ENCODE results near the gene NIPA2.
"Not testable (repeated sequence)": the region's sequence is repeated elsewhere in the genome, so short reads cannot be mapped to it uniquely, and the experiment has no call there.

The NIPA2 gene

DNA sequence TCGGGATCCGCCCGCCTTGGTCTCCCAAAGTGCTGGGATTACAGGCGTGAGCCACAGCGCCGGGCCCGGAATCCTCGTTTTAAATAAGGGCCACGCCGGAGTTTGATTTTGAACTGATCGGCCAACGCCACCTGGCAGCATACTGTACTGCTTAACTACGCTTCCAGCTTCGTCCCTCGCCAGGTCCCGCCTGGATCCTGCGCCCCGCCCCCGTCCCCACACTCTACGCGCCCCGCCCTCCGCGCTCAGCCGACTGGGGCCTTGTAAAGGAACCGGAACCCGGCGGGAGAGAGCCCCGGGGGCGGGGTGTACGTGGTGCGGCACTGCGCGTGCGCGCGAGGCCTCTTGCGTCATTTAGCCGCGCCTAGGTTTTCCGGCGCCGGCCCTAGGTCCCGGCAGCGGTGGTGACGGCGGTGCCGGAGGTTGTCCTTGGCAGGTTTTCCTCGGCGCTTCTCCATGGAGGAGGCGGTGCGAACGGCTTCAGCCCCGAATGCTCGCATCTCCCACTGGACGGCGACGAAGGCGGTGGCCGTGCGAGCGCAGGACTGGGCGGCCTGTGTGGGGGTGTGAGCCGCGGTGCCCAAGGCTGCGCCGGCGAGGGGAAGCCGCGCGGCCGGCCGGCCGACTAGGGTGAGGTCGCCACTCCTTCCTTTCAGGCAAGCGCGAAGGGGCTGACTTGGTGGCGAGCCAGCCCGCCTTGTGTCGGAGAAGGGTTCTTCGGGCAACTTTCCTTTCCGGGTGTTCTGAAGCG, at the start of gene NIPA2:
TSS of gene NIPA2 (plus strand) at position 375 of the 751 bp plus-strand sequence. CDS start 13,066 bp downstream, outside the sequence.
- DNase-seq, result peak; percentile 98

DNA sequence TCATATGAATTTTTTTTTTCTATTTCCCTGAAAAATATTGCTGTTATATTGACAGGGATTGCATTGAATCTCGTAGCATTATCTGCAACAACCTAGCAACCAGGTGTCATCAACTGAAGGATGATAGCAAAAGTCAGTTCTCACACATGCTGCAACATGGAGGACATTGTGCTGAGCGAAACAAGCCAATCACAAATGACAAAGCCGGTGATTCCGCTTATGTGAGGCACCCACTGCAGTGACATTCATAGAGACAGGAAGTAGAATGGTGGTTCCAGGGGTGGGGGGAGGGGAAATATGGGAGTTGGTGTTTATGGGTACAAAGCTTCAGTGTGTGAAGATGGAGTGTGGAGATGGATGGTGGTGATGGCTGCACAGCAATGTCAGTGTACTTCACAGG, 44.4 kb upstream of the NIPA2 start:
- no peak for DNase-seq

DNA sequence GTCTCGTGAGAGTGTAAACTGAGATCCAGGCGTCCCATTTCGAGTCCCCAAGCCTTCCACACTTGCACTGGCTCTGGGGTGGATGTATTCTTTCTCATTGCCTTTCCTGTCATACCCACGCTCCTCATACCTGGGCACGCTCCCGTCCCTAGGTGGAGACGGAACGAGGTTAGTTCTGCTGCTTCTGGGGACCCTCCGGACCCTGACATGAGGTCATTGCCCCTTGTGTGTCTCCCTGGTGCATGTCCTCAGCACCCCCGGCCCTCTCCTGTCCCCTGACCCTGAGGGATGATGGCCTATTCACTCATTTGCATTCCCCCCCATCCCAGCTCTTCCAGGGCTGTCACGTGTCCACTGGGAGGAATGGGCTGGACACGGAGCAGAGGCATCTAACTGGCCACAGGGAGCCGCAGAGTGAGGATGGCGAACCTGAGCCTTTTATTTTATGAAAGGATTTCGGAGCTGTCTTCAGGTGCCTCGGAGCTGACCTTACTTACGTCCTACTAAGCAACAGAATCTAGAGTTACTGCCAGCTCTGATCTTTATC, 43.8 kb upstream of the NIPA2 start:
- DNase-seq, result no peak

DNA sequence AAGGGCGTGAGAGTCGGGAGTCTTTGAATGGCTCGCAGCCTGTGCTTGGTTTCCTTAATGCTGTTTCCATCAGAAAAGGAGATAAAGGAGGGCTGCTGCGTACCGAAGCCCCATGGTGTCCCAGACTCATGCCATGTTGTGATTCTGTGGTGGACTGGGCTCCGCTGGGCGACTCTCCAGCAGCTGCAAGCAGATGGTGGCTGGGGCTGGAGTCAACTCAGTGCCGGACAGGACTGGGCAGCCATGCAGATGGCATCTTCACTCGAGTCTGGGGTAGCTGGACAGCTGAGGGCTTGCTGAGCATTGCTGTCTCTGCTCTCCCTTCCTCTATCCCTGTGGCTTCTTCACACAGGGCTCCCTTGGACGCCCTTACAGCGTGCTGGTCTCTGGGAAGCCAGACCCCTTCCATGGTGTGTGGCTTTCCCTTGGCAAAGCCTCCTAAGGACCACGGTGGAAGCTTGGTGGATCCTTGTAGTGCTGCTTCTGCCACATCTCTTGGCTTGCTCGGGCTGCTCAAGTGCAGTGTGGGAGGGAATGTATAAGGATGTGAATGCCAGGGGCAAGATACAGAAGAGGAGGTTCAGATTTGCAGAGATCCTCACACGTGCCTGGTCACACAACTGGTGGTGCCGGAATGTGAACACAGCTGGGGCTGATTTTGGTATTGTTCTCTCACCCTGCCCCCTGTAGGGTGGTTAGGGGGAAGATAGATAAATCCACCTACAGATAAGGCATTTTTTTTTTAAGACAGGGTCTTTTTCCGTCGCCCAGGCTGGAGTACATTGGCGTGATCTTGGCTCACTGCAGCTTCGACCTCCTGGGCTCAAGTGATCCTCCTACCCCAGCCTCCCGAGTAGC, 43.0 kb upstream of the NIPA2 start:
- no peak for DNase-seq

DNA sequence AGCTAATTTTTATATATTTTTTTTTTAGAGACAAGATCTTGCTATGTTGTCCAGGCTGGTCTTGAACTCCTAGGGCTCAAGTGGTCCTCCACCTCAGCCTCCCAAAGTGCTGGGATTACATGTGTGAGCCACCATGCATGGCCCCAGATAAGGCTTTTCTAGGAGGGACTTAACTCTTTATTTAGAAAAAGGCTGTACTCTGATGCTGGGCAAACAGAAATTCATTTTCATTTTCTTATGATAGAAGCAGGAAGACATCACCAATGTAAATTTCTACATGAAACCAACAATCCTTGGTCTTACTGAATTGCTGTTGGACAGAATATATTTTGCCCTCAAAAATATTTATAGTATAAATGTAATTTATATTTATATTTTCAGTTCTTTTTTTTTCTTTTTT, 42.4 kb upstream of the NIPA2 start:
- DNase-seq, result no peak

DNA sequence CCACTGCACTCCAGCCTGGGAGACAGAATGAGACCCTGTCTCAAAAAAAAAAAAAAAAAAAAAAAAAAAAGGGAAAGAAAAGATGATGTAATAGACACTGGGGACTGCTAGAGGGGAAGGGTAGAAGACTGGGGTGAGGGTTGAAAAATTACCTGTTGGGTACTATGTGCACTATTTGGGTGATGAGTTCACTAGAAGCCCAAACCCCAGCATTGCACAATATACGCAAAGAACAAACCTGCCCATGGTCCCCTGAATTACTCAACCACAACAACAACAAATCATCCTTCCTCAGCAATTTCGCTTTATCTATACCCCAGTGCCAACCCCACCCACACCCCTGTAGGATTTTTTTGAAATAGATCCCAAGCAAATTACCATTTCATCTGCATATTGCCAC, 38.6 kb upstream of the NIPA2 start:
- no peak for DNase-seq

DNA sequence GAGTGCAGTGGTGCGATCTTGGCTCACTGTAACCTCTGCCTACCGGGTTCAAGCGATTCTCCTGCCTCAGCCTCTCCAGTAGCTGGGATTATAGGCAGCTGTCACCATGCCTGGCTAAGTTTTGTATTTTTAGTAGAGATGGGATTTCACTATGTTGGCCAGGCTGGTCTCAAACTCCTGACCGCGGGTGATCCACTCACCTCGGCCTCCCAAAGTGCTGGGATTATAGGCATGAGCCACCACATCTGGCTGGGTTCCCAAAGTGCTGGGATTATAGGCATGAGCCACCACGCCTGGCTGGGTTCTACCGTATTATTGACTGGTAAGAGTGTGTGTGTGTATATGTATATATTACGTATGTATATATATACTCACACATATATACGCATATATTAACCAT, 35.5 kb upstream of the NIPA2 start:
- DNase-seq, result not testable (repeated sequence)

DNA sequence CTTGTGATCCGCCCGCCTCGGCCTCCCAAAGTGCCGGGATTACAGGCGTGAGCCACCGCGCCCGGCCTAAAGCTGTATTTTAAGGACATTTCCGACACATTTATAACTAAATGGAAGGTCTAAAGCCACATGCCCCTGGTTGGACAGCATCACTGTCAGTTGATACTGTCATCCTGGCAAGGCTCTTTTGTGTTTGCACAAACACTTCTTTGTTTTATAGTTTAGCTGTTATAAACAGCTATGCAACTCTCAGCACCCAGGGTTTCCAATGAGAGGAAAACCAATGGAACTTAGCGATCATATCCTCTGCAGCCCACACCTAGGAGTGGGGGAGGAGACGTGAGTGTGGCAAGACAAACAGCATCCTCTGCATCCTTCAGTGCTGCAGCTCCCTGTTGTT, 32.3 kb upstream of the NIPA2 start:
- DNase-seq, result peak; percentile 71

DNA sequence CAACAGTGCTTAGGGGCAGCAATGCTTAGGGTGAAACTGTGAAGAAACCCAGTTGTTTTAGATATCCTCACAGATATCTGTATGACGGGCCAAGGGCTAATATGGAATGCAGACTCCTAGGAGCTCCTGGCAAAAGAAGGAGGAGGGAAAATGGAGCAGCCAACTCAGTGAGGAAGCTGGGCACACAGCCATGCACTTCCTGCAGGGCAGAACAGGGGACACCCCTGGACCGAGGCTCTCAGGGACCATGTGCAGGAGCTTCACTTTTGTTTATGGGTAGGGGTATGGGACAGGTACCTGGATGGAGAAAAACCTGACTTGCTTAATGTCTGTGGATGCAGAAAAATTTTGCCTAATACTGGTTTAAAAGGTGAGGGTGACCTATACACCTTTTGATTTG, 31.8 kb upstream of the NIPA2 start:
- no peak for DNase-seq

DNA sequence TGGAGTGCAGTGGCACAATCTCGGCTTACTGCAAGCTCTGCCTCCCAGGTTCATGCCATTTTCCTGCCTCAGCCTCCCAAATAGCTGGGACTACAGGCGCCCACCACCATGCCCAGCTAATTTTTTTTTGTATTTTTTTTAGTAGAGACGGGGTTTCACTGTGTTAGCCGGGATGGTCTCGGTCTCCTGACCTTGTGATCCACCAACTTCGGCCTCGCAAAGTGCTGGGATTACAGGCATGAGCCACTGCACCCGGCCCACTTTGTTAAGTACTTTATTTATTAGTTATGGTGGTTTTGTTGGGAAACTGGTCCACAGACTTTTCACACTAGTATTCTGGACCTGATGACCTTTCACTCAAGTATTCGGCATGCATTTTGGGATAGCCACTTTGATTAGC, 30.6 kb upstream of the NIPA2 start:
- DNase-seq, result not testable (repeated sequence)

DNA sequence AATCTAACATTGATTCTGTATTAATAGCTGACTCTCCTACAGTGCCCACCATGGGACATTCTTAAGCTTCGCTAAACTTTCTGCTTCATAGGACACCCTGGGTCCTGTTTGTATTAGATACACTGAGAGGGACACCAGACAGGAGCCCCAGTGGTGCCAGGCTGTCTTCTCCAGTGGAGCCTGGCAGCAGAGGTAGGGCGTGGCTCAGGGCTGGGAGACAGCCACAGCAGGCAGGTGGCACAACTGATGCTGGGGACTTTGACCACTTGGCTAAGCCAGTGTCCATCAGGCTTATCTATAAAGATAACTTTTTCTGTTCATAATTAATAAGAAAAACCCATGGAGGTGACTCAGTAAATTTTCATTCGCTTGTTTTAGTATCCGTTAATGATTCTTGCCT, 30.2 kb upstream of the NIPA2 start:
- DNase-seq, result no peak

DNA sequence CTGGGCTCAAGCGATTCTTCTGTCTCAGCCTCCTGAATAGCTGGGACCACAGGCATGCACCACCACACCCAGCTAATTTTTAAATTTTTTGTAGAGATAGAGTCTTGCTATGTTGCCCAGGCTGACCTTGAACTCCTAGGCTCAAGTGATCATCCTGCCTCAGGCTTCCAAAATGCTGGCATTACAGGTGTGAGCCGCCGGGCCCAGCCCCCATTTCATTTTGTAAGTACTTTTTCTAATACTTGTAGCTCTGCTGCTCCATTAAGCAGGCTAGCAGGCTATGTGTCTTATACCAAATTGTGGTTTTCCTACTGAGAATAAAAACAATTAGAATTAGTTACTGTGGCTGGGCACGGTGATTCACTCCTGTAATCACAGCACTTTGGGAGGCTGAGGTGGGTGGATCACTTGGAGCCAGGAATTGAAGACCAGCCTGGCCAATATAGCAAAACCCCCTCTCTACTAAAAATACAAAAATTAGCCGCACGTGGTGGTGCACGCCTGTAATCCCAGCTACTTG, 29.6 kb upstream of the NIPA2 start:
- no peak for DNase-seq

DNA sequence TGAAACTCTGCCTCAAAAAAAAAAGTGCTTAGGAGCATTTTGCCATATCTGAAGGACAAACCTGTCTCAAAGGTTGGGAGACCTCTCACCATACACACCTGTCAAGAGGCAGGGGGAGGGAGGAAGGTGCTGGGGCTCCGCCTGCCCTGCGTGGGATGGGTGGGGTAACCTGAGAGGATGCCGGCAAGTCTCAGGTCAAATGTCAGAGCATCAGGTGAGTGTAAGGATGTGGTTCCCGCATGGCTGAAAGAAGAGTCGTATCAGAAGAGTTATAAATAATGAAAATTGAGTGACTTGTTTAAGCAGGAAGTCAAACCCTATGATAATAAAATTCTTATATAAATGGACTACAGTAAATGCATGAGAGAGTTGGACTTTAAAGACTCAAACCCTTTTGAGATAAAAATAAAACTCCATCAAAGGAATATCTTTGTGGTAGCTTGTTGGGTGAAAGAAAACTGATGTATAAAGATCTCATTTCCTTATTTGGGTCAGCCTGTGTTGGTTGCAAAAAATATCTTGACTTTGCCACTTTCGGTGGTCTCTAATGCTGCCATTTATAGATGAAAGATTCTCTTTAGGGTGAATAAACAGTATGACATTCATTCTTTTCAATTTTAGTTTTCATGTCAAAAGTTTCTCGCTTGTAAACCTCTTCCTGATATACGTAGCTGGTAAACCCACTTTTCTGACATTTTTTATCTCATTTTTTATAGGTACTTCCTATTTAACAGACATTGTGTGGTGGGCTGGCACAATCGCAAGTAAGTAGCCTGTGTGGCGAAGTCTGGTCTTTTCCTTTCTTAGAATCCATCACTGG, 28.2 kb upstream of the NIPA2 start:
- DNase-seq, result no peak

DNA sequence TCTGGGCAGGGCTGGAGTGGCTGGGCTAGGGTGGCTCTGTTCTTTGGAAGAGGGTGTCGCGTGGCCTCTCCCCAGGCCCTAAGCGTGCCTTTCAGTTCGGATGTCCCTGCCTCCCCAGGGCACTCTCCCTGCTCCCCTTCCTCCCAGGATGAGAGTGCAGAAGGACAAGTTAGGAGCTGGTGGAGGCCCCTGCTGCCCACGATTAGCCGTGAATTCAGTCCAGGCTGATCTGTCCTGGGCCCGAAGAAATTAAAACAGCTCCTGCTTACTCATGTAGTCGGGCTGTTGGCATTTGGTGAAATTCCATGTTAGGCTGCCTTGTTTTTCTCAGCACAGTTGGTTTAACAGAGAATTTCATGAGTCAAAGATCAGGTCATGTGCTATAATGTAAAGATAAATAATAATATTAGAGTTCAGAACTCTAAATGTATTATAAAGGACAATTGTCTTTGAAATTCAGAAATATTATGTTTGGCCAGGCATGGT, 27.6 kb upstream of the NIPA2 start:
- no peak for DNase-seq

DNA sequence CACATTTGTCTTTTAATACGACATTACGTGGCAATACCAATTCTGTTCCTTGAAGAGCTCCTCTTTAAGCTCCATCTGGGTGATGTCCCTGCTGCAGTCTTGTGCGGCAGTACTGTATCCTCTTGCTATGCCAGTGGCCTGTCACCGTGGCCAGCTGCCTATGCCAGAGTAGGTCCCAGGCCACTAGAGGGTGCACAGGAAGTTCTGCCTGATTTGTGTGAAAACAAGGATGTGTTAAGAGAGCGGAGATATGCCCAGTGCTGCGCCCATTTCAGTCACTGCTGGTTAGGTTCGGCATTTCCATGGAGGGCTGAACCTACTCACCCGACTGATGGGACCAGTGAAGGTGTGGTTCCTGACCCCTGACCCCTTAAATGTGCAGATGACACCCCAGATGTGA, 26.8 kb upstream of the NIPA2 start:
- peak; percentile 79 for DNase-seq

DNA sequence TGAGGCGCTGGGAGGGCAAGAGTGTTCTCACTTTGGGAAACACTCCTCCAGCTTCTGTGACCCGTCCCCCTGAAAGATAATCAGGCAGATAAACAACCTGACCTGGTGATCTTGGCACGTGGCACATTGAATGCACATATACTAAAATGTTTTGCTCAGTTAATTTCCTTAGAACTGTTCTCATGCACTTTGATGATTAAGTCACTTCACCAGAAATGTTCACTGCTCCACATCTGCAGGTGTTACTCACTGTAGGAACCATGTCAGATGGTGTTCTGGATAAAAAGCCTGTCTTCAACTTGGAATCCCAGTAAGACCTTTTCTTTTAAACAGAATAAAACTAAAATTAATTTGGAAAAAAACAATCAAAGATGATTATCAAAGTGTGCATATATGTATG, 24.6 kb upstream of the NIPA2 start:
- no peak for DNase-seq

DNA sequence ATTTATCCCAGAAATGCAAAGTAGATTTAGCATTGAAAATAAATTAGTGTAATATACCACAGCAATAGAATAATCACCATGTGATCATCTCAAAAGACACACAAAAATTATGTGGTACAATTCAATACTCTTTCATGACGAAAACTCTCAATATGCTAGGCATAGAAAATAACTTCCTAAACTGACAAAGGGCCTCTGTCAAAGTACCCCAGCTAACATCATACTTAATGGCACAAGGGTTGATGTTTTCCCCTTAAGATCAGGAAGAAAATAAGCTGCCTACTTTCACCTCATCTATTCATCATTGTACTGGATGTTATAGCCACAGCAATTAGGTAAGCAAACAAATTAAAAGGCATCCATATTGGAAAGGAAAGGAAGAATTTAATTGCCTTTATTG, 22.7 kb upstream of the NIPA2 start:
- no peak for DNase-seq

DNA sequence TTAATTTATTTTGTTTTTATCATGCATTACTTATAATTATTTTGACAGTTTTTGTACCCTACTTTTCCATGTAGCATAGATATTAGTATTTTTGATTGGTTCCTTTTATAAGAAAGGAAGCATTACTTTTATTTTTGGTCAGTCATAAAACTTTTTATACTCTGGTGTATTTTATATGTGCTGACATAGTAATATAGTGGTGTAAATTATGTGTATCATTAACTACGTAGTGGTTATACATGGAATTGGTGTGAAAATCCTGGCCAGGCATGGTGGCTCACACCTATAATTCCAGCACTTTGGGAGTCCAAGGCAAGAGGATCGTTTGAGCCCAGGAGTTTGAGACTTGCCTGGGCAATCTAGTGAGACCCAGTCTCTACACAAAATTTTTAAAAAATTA, 18.8 kb upstream of the NIPA2 start:
- DNase-seq, result no peak

DNA sequence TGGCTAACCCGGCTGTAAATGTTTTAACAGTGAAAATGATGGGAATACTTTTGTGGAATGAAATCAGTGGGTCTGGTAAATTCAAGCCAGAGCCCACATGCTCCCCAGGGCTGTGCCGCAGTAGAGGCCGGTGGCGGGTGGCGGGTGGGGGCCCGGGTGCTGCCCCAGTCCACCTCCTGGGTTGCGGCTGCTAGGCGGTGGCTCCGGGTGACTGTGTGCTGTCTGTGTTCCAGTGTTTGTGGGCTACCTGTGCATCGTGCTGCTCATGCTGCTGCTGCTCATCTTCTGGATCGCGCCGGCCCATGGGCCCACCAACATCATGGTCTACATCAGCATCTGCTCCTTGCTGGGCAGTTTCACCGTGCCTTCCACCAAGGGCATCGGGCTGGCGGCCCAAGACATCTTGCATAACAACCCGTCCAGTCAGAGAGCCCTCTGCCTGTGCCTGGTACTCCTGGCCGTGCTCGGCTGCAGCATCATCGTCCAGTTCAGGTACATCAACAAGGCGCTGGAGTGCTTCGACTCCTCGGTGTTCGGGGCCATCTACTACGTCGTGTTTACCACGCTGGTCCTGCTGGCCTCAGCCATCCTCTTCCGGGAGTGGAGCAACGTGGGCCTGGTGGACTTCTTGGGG, 14.9 kb upstream of the NIPA2 start:
- no peak for DNase-seq

DNA sequence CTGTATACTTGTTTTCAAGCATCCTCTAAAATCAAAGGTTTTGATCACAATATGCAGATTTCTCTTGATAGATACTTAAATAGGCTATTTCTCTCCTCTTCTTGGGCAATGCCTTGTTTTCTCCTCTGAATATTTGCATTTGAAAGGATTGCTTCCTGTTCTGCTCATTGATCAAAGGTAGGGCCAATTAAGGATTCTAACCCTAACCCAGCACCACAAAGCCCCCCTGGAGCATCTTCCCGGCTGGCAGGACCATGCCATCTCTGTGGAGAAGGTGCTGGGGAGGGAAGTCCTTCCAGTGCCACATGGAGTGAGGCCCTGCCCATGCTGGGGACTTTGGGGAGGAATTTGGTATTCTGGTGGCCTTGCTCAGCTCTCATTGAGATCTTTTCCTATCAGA, 11.3 kb upstream of the NIPA2 start:
- no peak for DNase-seq

DNA sequence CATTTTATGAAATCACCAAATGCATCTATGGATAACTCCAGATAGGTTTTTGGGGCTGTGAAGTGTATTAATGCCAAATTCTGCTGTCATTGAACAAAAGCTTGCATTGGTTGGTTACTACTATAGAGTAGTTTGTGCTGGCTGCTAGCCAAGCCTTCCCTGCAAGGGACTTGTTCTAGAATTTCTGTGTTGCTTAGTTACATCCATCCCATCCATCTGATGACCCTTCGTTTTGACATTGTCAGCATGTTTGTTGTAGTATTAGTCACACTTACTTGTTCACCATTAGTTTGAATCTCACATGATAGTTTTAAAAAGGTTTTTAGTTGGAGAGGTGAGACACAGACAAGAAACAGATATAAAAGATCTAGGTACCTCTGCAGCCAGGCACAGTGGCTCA, 7.0 kb upstream of the NIPA2 start:
- DNase-seq, result no peak

DNA sequence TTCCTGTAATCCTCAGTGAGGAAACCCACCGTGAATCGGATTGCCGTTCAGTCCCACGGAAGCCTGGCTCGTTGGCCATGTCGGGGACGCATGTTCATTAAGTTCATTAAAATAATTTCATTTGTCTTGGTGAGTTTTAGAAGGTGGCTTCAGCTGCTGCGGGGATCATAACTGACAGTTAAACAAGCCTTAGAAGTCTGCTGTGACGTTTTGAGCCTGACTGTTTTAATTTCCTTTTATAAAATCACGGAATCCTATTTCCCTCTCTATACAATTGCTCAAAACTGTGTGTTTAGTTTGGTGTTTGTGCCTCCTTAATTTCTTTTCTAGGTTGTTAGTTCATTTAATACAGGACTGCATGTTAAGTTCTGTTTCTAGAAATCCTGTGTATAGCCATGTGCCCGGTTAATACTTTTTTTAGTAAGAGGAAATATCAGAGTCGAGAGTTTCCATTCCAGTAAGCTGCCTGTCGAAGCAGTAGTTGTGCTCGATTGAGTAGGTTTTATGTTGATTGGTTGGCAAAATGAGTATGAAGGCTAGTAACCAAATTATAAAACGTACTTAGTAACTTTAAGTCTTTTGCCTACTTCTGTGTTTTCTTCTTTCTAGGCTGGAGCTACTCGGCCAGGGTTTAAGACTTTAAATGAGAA, 705 bp downstream of the NIPA2 start:
- peak; percentile 51 for DNase-seq

All from midbrain (tissue), 1 donor.